HL-60 (cell line): ENCODE results near the gene CDC42EP4.

Experiments
- DNase-seq, 2 experiments: peaks; one replicate each; pipeline ENCODE4 v3.0.0-alpha.2; 2010 to 2020; ENCODE audit warnings: low read depth in 1 of 2, low spot score in 1 of 2
- H3K27ac ChIP-seq: fragments of 250-450 bp; sonication (Bioruptor Pico); replicated peaks from 2 replicates; pipeline ENCODE4 v1.5.1; 2020; ENCODE audit warnings: mild to moderate bottlenecking, moderate library complexity
- H3K27me3 ChIP-seq: fragments of 250-450 bp; sonication (Bioruptor Pico); 2 replicates; pipeline ENCODE4 v1.5.1; 2021; ENCODE audit warnings: mild to moderate bottlenecking, moderate library complexity; ENCODE audit not compliant: insufficient read depth, poor library complexity, severe bottlenecking
- H3K4me3 ChIP-seq: replicated peaks from 2 replicates; pipeline ENCODE4 v1.5.1; 2011; ENCODE audit warnings: mild to moderate bottlenecking, control low read depth, low read length; ENCODE audit not compliant: insufficient read depth
- CTCF ChIP-seq: IDR thresholded peaks from one replicate; pipeline ENCODE4 v1.5.1; 2011; ENCODE audit warnings: low read length, control low read depth, inconsistent platforms; ENCODE audit not compliant: insufficient read depth
- GABPA ChIP-seq: IDR thresholded peaks from 2 replicates; pipeline ENCODE4 v1.6.1; 2012; ENCODE audit warnings: low read depth
- POLR2AphosphoS5 ChIP-seq: IDR thresholded peaks from 2 replicates; pipeline ENCODE4 v1.6.1; 2012; ENCODE audit warnings: low read depth
- REST ChIP-seq: IDR thresholded peaks from 2 replicates; pipeline ENCODE4 v1.6.1; 2012; ENCODE audit warnings: low read depth; ENCODE audit not compliant: insufficient replicate concordance
- SPI1 ChIP-seq: IDR thresholded peaks from 2 replicates; pipeline ENCODE4 v1.6.1; 2012; ENCODE audit warnings: low read depth, mild to moderate bottlenecking, borderline replicate concordance

CDC42EP4 gene

GRCh38 chr17:73234736-73235135 lies 77.1 kb downstream of the CDC42EP4 start:
- H3K4me3 ChIP-seq = no peak overlapping the region

More at GRCh38 chr17:73234736-73235135, 77.1 kb downstream of the CDC42EP4 start:
- DNase-seq = no peak
- no peaks in the 10 kb centered on the region for H3K27me3 ChIP-seq
- TF ChIP-seq CTCF = no peak
- TF ChIP-seq GABPA = no peak
- no peak for TF ChIP-seq REST
- no peak for TF ChIP-seq POLR2AphosphoS5
- no peak for TF ChIP-seq SPI1
- no peak overlapping the region for H3K27ac ChIP-seq
